Psoas muscle (tissue), 8 donors: Measurements from ENCODE around the gene TNFRSF11A. TPM values are rescaled to one million over a fixed set of nuclear protein-coding genes. Genes with fewer than 3 reads are reported as not detected.

ENCODE experiments used
- ATAC-seq, 4 donors: fragments of 200-7000 bp; cut with Tn5 transposase; one replicate each; pipeline ENCODE4 v1.9.1; 2020; ENCODE audit warnings: moderate library complexity in 3 of 4, mild to moderate bottlenecking in 2 of 4
- DNase-seq, 2 donors: peaks; one replicate each; pipeline ENCODE4 v3.0.0-alpha.2; 2020
- H3K27ac ChIP-seq: fragments of 200-600 bp; one replicate; pipeline ENCODE4 v1.8.0; 2022
- H3K27me3 ChIP-seq, 3 donors: fragments of 200-600 bp in 1 of 3; one replicate each; pipeline versions ENCODE4 v1.6.1 to v1.8.0; 2013 to 2022; ENCODE audit warnings: low read length in 2 of 3, mild to moderate bottlenecking in 2 of 3, moderate library complexity in 1 of 3; ENCODE audit not compliant: insufficient read depth in 3 of 3
- H3K36me3 ChIP-seq, 2 donors: fragments of 200-600 bp in 1 of 2; one replicate each; pipeline versions ENCODE4 v1.6.1 to v1.8.0; 2013 to 2022; ENCODE audit warnings: low read depth in 1 of 2, mild to moderate bottlenecking in 1 of 2, moderate library complexity in 1 of 2; ENCODE audit not compliant: insufficient read depth in 1 of 2
- H3K4me1 ChIP-seq: fragments of 200-600 bp; one replicate; pipeline ENCODE4 v1.8.0; 2022
- H3K4me3 ChIP-seq: fragments of 200-600 bp; one replicate; pipeline ENCODE4 v1.8.0; 2022; ENCODE audit warnings: mild to moderate bottlenecking
- H3K9me3 ChIP-seq: fragments of 200-600 bp; one replicate; pipeline ENCODE4 v1.8.0; 2022
- WGBS, 3 donors: extraction: QIAGEN DNeasy Blood & Tissue Kit; methylation state at CpG; one replicate each; pipeline versions ENCODE4 v1.1.6 to v1.1.7; 2013; 5-methylcytosine and 5-hydroxymethylcytosine counted together
- intact Hi-C, 2 donors: fragments of 100-400 bp; cut with DNase I; formaldehyde crosslinking; loops; one replicate each; pipeline versions ENCODE4 v1.11.0 to v1.14.2; 2022
- polyA plus RNA-seq, 3 donors: library from polyadenylated mRNA; stranded (reverse); fragments of 200-250 nt; gene quantifications; one replicate each; pipeline ENCODE4 v1.2.3, GENCODE V29; 2013
- total RNA-seq, 4 donors: library from RNA; stranded (reverse); fragmentation: NEBNext Ultra II Directional in 2 of 4; extraction: Animal tissue kit (Norgen Biotek cat#: 25700) in 2 of 4; gene quantifications; one replicate each; pipeline versions ENCODE4 v1.2.1 to v1.2.4, GENCODE V29; 2021 to 2023
- TF ChIP-seq, protein P1 (sequence below): fragments of 200-600 bp; IDR thresholded peaks from one replicate; pipeline ENCODE4 v1.8.0; 2022; ENCODE audit warnings: antibody characterized with exemption
- donor health status: healthy with polysubstance abuse.
- donor health status: DM: no; HTN: no; CAD: no; lungs with moderate emphysema.
- donor health status: Bipolar disorder and iron deficiency.
- donor health status: healthy.
- donor health status: DM: yes; HTN: yes; CAD: no.
- donor health status: DM: no; HTN: no; CAD: no.
- donor health status: DM: no; HTN: no; CAD: no.
- donor health status: DM: yes; HTN: yes; CAD: no.

TNFRSF11A gene
- total and polyA plus RNA-seq, 7 donors: 0.12 to 1.3 (median 0.60) TPM

DNA sequence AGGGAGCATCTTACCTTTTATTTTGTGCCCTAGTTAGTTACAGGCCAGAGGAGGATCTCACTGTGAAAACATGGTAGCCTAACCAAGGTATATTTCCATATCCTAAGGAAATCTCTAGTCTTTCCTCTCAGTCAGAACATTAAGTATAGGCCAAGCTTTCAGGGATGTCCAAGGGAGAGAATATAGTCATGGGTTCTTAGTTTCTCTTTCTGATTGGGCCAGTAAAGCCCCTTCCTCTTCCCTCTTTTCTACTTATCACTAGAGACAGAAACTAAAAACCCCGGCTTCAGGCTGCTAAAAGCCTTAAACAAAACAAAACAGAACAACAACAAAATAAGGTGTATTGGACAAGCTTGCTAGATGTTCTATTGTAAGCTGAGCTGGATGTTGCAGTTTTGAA, 44.3 kb upstream of the TNFRSF11A start:
- Histone ChIP-seq H3K4me3 (no peak overlapping the region), H3K36me3 (peaks cover 0 to 48% of the 10 kb centered on the region in 2 donors), H3K27ac (no peak overlapping the region), H3K4me1 (no peaks in the 10 kb centered on the region), H3K9me3 (no peaks in the 10 kb centered on the region), H3K27me3 (no peaks in the 10 kb centered on the region)
- TF ChIP-seq, protein P1, sequence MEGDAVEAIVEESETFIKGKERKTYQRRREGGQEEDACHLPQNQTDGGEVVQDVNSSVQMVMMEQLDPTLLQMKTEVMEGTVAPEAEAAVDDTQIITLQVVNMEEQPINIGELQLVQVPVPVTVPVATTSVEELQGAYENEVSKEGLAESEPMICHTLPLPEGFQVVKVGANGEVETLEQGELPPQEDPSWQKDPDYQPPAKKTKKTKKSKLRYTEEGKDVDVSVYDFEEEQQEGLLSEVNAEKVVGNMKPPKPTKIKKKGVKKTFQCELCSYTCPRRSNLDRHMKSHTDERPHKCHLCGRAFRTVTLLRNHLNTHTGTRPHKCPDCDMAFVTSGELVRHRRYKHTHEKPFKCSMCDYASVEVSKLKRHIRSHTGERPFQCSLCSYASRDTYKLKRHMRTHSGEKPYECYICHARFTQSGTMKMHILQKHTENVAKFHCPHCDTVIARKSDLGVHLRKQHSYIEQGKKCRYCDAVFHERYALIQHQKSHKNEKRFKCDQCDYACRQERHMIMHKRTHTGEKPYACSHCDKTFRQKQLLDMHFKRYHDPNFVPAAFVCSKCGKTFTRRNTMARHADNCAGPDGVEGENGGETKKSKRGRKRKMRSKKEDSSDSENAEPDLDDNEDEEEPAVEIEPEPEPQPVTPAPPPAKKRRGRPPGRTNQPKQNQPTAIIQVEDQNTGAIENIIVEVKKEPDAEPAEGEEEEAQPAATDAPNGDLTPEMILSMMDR: no peak
- ATAC-seq (no peak), DNase-seq (no peak)
- intact Hi-C loops: no loop called here
- 88 to 100% (median 94%) methylated on average over 1 of the region's 1 CpG for WGBS, 3 donors

DNA sequence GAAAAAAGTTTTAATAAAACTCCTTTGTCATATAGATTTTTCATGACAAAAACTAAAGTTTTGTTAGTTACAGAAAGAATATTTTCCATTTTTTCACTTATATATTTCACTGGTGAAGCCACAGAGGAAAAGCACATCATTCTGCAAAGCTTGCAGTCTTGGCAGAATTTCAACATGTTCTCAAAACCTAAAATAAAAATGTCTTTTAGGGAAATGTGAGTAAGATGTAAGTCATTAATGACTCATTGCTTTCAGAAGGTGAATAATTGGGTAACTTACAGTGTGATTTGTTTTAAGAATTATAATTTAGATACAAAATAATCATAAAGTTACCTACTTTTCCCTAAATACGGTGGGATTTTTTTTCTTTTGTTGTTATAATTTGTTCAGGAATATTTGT, 43.4 kb upstream of the TNFRSF11A start:
- no peaks in the 10 kb centered on the region for H3K27me3 ChIP-seq
- no peak for ATAC-seq
- no peak for DNase-seq
- H3K4me3 ChIP-seq: no peak overlapping the region
- intact Hi-C loops: no loop called here
- TF ChIP-seq, protein P1: no peak
- no peaks in the 10 kb centered on the region for H3K4me1 ChIP-seq
- H3K9me3 ChIP-seq: no peaks in the 10 kb centered on the region
- WGBS, 3 donors: 74 to 79% (median 76%) methylated on average over 1 of the region's 1 CpG
- no peak overlapping the region for H3K27ac ChIP-seq
- peaks cover 0 to 43% of the 10 kb centered on the region in 2 donors for H3K36me3 ChIP-seq

GRCh38 chr18:62282188-62282629, 42.9 kb upstream of the TNFRSF11A start:
- no peaks in the 10 kb centered on the region for H3K9me3 ChIP-seq
- 57 to 71% (median 69%) methylated on average over 2 of the region's 2 CpGs for WGBS, 3 donors
- intact Hi-C loops: no loop called here
- no peaks in the 10 kb centered on the region for H3K4me1 ChIP-seq
- DNase-seq (no peak), ATAC-seq (no peak)
- no peak overlapping the region for H3K4me3 ChIP-seq
- H3K27me3 ChIP-seq: no peaks in the 10 kb centered on the region
- H3K36me3 ChIP-seq: peaks cover 0 to 40% of the 10 kb centered on the region in 2 donors
- TF ChIP-seq, protein P1: no peak
- no peak overlapping the region for H3K27ac ChIP-seq

GRCh38 chr18:62284637-62285036, 40.5 kb upstream of the TNFRSF11A start:
- no peak overlapping the region for H3K27ac ChIP-seq
- DNase-seq (no peak), ATAC-seq (no peak)
- H3K9me3 ChIP-seq: no peaks in the 10 kb centered on the region
- TF ChIP-seq, protein P1: no peak
- H3K4me1 ChIP-seq: no peaks in the 10 kb centered on the region
- no peaks in the 10 kb centered on the region for H3K27me3 ChIP-seq
- peaks cover 0 to 34% of the 10 kb centered on the region in 2 donors for H3K36me3 ChIP-seq
- 65 to 69% (median 68%) methylated on average over 3 of the region's 3 CpGs for WGBS, 3 donors
- intact Hi-C loops: no loop called here
- H3K4me3 ChIP-seq: no peak overlapping the region

- ATAC-seq (no peak), DNase-seq (no peak)
- TF ChIP-seq, protein P1: no peak
- Histone ChIP-seq H3K36me3 (peaks cover 0 to 27% of the 10 kb centered on the region in 2 donors), H3K27ac (no peak overlapping the region), H3K4me1 (no peaks in the 10 kb centered on the region), H3K27me3 (no peaks in the 10 kb centered on the region), H3K4me3 (no peak overlapping the region), H3K9me3 (no peaks in the 10 kb centered on the region)
- WGBS, 3 donors: 93 to 96% (median 95%) methylated on average over 6 of the region's 6 CpGs
- intact Hi-C loops: no loop called here
Observed at GRCh38 chr18:62285281-62285680, 39.8 kb upstream of the TNFRSF11A start.
